Vagina (tissue), 2 donors: ENCODE measurements around the gene B4GALT1.

ENCODE experiments used
- CTCF ChIP-seq, 3 experiments: fragments of 450-650 bp in 2 of 3; fragments of 200-600 bp in 1 of 3; sonication (generic) in 1 of 3; IDR thresholded peaks; one replicate each; pipeline ENCODE4 v1.5.1; 2017 to 2019; ENCODE audit warnings: antibody characterized with exemption in 3 of 3, mild to moderate bottlenecking in 2 of 3, moderate library complexity in 2 of 3
- POLR2AphosphoS5 ChIP-seq, 2 donors: sonication (generic); formaldehyde crosslinking; IDR thresholded peaks; one replicate each; pipeline ENCODE4 v1.9.0; 2017; ENCODE audit warnings: antibody characterized with exemption in 2 of 2, mild to moderate bottlenecking in 2 of 2, low read depth in 1 of 2; ENCODE audit not compliant: insufficient read depth in 1 of 2

DNA sequence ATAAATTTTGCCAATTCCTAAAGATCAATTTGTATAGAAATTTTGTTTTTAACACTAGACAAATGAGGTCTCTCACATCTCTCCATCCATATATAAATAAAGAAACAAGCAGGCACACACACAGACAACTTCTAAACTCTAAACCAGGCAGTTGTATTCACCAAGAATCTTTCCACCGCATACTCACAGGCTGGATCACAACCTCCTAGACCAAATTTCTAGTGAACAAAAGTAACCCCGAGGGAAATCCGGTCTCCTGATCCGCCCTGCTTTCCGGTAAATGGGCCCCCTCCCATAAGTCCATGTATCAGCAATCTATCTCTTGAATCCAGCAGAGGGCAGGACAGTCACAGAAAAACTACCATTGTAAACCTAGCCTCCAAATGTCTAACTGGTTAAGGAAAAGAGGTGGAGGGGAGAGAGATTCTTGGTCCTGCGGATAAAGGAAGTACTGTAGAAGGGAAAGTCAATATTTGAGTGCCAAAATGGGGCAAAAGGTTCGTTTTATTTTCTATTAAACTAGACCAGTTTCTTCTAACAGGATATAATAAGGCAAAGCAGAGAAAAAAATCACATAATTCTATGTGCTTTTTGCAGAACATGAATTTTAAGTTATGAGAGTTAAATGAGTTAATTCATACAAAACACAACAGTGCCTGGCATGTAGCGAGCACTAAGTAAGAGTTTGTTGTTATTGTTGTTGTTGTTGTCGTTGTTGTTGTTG is 85.8 kb downstream of the B4GALT1 start:
- peak; percentile 68 to 97 (median 79) for TF ChIP-seq CTCF (IDR thresholded peaks at IDR 0.05)
- peak in 1 of 2 donors; percentile 87 for TF ChIP-seq POLR2AphosphoS5 (IDR thresholded peaks at IDR 0.05; ENCODE audit: insufficient read depth in 1 of 2, low read depth in 1 of 2)
